ENCODE results near the gene CEP57L1.
"Not testable (repeated sequence)": the region's sequence is repeated elsewhere in the genome, so short reads cannot be mapped to it uniquely, and the experiment has no call there.

Gene CEP57L1

DNA sequence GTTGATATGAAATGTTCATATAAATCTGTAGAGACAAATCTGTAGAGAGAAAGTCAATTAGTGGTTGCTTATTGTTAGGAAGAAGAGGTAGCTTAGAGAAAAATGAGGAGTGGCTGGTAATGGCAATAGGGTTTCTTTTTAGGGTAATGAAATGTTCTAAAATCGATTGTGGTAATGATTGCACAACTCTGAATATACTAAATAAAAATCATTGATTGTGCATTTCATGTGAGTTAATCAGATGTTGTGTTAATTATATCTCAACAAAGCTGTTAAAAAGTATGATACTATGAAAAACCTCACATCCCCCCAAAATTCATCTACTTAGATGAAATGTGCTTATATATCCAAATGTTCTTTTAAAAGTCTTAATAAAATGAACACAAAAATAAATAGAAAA is 84.2 kb downstream of the CEP57L1 start:
- no peak for DNase-seq

DNA sequence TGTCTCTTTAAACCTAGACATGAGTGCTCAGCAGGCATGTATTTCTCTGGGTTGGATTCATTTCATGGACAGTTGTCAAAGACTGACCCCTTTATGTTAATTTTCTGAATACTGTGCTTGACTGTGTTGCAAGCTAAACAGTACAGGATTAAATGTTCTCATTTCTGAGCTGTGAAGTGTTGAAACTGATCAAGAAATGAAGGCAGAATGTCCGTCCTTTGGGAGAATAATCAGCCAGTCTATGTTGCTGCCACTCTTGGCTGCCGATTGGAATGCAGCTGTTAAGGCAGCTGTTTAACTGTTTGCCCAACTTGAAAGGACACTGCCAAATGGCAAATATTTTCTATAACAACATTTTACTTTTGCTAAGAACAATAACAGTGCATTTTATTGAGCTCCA is 87.3 kb downstream of the CEP57L1 start:
- no peak for DNase-seq

DNA sequence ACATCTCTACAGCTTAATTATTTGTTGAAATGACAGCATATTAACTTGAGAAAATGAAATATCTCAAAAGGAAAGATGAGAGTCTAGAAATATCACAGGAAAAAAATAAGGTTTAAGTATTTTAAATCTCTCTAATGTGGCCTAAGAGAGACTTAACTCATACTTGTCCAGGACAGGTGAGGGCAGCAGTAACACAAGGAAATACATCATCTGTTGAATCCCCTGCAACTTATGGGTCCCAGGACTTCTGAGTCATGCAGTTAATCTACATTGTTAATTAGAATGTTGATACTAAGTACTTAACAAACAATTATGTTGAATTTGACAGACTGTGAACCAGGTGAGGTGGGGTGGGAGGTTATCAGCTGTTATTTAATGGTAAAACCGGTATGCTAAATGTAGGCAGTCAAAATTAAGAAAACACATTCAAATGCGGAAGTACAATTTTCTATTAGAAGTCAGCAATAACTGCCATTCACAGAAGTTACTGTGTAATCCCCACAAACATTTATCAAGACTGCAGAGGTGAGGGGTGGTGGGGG is 87.9 kb downstream of the CEP57L1 start:
- DNase-seq, result no peak

DNA sequence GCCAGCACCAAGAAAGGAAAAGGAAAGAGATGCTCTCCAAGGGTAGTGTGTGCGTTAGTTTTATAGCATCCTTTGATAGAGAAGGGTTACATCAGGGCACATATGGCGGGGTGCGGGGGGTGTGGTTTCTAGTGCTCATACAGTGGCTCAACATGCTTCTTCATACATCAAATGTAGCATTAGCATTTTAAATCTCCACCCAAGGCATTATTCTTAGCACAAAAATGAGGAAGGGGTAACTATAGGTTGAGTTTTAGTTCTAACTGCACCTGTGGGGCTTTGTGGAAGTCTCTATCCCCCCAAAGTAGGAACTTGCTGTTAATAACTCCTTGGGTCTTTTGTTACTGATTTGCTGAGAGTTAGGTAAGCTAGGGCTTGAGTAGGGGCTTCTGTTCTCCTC is 89.3 kb downstream of the CEP57L1 start:
- DNase-seq, result no peak

DNA sequence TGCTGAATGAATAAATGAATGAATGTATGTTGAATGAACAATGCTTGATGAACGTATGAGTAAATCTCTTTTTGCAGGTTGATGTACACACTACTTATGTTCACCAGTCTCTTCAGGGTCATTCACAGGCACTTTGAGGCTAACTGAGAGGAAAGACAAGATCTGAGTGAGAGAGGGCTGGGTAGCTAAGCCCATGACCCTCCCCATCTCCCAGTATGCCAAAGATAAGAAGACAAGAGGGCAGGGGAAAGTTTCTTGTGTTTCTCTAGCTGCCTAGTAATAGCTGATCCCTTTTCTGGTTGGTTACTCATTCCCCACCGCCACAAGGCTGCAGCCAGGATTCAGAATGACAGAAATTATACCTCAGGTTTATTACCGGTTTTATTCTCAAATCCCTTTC is 90.7 kb downstream of the CEP57L1 start:
- DNase-seq, result no peak

DNA sequence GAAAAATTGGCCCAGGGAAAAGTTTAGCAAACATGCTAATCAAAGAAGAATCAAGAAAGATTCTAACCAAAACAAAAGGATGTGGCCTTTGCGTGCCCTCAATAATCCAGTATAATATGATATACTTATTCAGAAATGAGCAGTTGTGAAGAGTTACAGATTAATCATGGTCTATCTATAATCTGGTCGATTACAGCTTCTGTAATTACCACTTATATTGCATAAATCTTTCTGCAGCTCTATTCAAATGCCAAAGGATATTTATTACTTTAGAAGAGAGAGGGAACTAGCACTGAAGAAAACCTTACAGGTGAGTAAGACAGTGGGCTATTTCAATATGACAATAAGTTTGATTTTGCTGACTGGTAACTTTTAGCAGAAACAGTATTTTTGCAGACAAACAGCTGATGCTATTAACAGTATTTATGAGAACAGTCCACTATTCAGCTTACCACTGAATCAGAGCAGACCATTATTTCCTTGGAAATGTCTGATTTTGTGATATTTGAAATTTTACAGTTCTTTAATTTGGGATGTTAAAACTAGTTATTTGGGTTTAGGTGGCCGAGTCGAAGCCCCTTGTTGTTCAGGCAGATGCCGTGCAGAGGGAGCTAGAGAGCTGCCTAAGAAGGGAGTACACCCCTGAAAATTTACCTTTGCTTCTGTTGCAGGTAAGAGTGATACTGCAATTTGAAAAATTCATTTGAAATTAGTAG is 92.2 kb downstream of the CEP57L1 start:
- DNase-seq, result peak; percentile 74

DNA sequence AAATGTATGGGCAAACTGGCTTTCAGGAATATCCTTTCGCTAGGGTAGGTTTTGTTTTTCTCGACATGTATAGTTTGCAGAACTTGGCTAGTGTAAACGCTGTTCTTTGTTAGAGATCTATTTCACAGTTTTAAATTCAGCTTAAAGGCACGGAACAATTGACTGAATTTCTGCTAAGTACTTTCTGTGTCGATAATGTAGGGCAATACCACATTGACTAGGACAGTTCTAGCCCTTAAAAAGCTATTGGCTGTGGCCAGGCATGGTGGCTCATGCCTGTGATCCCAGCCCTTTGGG is 92.8 kb downstream of the CEP57L1 start:
- DNase-seq, result no peak

DNA sequence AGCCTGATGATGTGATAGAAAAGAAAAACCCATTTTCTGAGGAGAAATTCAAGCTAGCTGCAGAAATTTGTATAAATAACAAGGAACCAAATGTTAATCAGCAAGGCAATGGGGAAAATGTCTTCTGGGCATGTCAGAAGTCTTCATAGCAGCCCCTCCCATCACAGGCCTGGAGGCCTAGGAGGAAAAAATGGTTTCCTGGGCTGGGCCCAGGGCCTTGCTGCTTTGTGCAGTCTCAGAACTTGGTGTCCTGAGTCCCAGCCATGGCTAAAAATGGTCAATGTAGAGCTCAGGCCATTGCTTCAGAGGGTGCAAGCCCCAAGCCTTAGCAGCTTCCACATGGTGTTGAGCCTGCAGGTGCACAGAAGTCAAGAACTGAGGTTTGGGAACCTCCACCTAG is 96.1 kb downstream of the CEP57L1 start:
- DNase-seq, result not testable (repeated sequence)

DNA sequence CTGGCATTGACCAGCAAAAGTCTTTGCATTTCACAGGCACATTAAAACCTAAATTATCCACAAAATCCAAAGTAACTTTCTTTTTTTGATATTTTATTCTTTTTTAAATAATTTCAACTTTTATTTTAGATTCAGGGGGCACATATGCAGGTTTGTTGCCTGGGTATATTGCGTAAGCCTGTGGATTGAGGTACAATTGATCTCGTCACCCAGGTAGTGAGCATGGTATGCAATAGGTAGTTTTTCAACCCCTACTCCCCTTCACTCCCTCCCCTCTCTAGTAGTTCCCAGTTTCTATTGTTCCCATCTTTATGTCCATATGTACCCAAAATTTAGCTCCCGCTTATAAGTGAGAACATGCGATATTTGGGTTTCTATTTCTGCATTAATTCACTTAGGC is 97.6 kb downstream of the CEP57L1 start:
- DNase-seq, result no peak

DNA sequence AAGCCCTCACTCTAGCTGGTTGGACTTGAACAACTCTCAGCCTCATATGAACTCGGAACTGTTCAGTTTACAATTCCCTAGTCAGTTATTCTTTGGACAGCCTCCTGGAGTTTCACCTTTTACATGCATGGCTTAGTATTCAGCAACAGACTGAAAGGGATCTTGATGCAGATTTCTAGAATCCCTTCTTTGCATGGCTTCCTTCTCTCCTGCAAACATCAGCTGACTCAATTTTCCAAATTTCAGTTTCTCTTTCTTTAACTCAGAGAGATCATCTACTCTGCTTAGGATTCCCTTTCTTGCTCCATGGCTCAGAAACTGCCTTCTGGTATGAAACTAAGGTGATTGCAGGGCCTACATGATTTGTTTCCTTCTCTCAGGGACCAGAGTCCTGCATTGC is 99.6 kb downstream of the CEP57L1 start:
- no peak for DNase-seq

DNA sequence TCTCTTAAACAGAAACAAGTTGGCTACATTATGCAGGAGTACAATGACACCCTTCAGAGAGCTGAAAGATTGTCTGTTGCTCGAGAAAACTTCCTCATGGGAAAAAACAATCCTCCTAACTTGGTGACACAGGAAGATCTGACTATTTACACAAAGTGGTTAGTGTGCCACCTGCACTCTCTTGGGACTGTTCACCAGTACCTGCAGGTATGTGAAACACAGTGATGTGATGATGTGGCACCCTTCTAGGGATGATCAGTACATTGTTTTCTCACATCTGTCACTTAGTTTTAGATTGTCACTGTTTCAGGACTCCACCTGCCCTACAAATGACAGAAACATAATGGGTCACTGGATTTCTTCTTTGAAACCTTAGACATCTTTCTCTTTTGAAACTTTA is 101.8 kb downstream of the CEP57L1 start:
- DNase-seq, result no peak

DNA sequence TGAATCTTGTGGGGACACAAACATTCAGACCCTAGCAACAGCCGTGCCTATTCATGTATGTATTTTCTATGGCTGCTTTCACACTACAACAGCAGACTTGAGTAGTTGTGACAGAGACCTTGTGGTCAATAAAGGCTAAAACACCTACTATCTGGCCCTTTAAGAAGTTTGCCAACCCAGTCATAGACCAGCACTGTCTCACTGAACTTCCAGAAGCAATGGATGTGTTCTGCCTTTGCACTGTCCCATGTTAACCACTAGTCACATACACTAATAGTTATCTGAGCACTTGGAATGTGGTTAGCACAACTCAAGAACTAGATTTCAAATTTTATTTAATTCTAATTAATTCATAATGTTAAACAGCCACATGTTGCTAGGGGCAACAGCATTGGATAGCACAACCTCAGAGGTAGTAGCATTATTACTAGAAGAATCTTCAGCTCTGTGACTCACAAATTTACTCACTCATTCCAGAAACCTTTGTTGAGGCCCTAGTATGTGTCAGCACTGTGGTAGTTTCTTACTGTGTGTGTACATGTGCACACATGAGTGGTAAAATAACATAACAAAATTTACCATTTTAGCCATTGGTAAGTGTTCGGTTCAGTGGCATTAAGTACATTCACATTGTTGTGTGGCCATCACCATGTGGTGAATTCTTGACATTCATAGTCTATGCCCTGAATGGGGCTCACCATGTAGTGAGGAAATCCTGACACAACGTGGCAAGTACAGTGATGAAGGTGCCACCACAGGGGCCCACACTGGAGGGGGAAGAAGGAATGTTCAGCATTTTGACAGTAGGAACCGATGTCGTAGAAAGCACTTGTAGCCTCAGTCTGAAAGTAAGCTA is 107.3 kb downstream of the CEP57L1 start:
- DNase-seq, result no peak

DNA sequence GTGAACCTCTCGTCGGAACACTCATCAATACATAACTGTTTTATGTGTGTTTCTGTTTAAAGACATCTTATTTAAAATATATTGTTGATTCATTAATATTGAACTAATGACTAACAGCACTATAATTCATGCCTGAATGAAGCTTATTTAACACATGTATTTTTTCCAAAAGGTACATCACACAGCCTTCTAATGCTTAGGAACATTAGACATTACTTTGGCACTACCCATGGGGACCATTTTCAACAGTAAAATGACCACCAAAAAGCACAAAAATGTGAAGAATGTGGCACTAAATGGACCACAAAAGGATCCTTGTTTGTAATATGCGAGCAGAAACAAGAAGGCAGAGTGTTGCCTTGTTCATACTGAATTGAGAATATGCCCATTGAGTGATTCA is 109.2 kb downstream of the CEP57L1 start:
- no peak for DNase-seq

DNA sequence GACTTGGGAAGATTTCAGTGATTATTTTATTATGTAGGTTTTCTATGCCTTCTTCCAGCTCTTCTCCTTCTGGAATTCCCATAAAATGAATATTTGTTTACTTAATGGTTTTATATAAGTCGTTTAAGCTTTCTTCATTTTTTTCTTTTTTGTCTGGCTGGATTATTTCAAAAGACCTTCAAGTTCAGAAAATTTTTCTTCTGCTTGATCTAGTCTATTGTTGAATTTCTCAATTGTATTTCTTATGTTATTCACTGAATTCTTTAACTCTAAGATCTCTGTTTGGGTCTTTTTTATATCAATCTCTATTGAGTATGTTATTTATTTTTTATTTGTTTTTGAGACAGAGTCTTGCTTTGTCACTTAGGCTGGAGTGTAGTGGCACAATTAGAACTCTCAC is 117.4 kb downstream of the CEP57L1 start:
- no peak for DNase-seq

All from kidney glomerular epithelial cell (primary cell).